Heart left ventricle (tissue), 16 donors: ENCODE measurements around the gene TMEM132D. TPM values are rescaled to one million over a fixed set of nuclear protein-coding genes. Genes with fewer than 3 reads are reported as not detected.

Source experiments
- ATAC-seq, 4 donors: fragments of 200-7000 bp; cut with Tn5 transposase; one replicate each; pipeline ENCODE4 v1.9.1; 2020 to 2022; ENCODE audit warnings: moderate library complexity in 4 of 4, mild to moderate bottlenecking in 3 of 4, moderate number of reproducible peaks in 1 of 4
- DNase-seq, 5 donors: peaks; one replicate each; pipeline ENCODE4 v3.0.0-alpha.2; 2020
- H3K27ac ChIP-seq, 12 donors: fragments of 200-600 bp; sonication (generic) in 4 of 12; one replicate each; pipeline versions ENCODE4 v1.5.0 to v1.8.0; 2016 to 2022; ENCODE audit warnings: mild to moderate bottlenecking in 2 of 12
- H3K27me3 ChIP-seq, 9 donors: fragments of 200-600 bp; sonication (generic) in 2 of 9; one replicate each; pipeline versions ENCODE4 v1.5.1 to v1.8.0; 2016 to 2022; ENCODE audit warnings: mild to moderate bottlenecking in 3 of 9
- H3K36me3 ChIP-seq, 9 donors: fragments of 200-600 bp; sonication (generic) in 2 of 9; one replicate each; pipeline versions ENCODE4 v1.5.0 to v1.8.0; 2018 to 2022; ENCODE audit warnings: mild to moderate bottlenecking in 2 of 9
- H3K4me1 ChIP-seq, 12 donors: fragments of 200-600 bp; sonication (generic) in 4 of 12; one replicate each; pipeline versions ENCODE4 v1.5.0 to v1.8.0; 2016 to 2022; ENCODE audit warnings: mild to moderate bottlenecking in 3 of 12
- H3K4me3 ChIP-seq, 12 donors: fragments of 200-600 bp; sonication (generic) in 4 of 12; one replicate each; pipeline versions ENCODE4 v1.5.0 to v1.8.0; 2017 to 2022; ENCODE audit warnings: mild to moderate bottlenecking in 9 of 12, moderate library complexity in 4 of 12
- H3K9me3 ChIP-seq, 12 donors: fragments of 200-600 bp; sonication (generic) in 4 of 12; one replicate each; pipeline versions ENCODE4 v1.5.0 to v1.8.0; 2016 to 2022; ENCODE audit warnings: mild to moderate bottlenecking in 1 of 12
- POLR2A ChIP-seq, 2 donors: fragments of 450-650 bp; IDR thresholded peaks; one replicate each; pipeline ENCODE4 v1.6.1; 2017; ENCODE audit warnings: antibody characterized with exemption in 2 of 2, mild to moderate bottlenecking in 2 of 2, moderate library complexity in 2 of 2
- WGBS, 4 donors: extraction: QIAGEN DNeasy Blood & Tissue Kit in 2 of 4; methylation state at CpG; one replicate each; pipeline versions ENCODE4 v1.1.5 to v1.1.7; 2013 to 2018; 5-methylcytosine and 5-hydroxymethylcytosine counted together
- intact Hi-C, 10 donors: fragments of 100-400 bp; cut with DNase I; formaldehyde crosslinking; loops; one replicate each; pipeline versions ENCODE4 v1.11.1 to v1.14.2; 2022
- polyA plus RNA-seq, 2 donors: library from polyadenylated mRNA; stranded (reverse); fragments of 200-250 nt; gene quantifications; one replicate each; pipeline ENCODE4 v1.2.3, GENCODE V29; 2013
- total RNA-seq, 9 donors: library from RNA; depleted of rRNA in 2 of 9; stranded (reverse); fragments of >200 nt in 2 of 9; fragmentation: NEBNext Ultra II Directional in 3 of 9; extraction: Animal tissue kit (Norgen Biotek cat#: 25700) in 3 of 9; gene quantifications; one replicate each; pipeline versions ENCODE4 v1.1.0 to v1.2.4, GENCODE V29; 2016 to 2023
- TF ChIP-seq, protein P1 (sequence below), 12 donors: fragments of 200-600 bp; sonication (generic) in 4 of 12; IDR thresholded peaks; one replicate each; pipeline versions ENCODE4 v1.5.0 to v1.8.0; 2018 to 2022; ENCODE audit warnings: antibody characterized with exemption in 12 of 12, mild to moderate bottlenecking in 5 of 12
- donor health status: ischemic (EF 13 %, LVEDD 7.1; RV severe dilation, severe dysfunction).
- donor health status: healthy with polysubstance abuse.
- donor health status: DM: no; HTN: yes; CAD: no.
- donor health status: DM: no; HTN: no; CAD: no.
- donor health status: ischemic (EF 25% LVEDD 6.9; RV normal size, moderate dysfunction).
- donor health status: ischemic (EF 25% LVEDD 5.7; RV mildly dilated, moderate dysfunction).
- donor health status: healthy.
- donor health status: DM: yes; HTN: yes; CAD: no.
- donor health status: ischemic (EF 35%, LVEDD 5.7; RV mildly dilated, moderate dysfunction).
- donor health status: nonischemic (EF 11% LVEDD 7.7; RV severe dilation, severe dysfunction).
- donor health status: DM: yes; HTN: yes; CAD: no.
- donor health status: PGD.
- donor health status: ischemic (EF 29% LVEDD 5.4; RV normal size, mild dysfunction).
- donor health status: nonischemic (EF 23%, LVEDD 6.1; RV moderate dilation, normal function).

Gene TMEM132D
- total and polyA plus RNA-seq, 11 donors, result not detected

- Histone ChIP-seq H3K4me1 (no peaks in the 10 kb centered on the region), H3K27ac (no peak overlapping the region), H3K27me3 (peaks cover 0 to 5% (median 0%) of the 10 kb centered on the region in 9 donors), H3K4me3 (no peak overlapping the region), H3K9me3 (no peaks in the 10 kb centered on the region), H3K36me3 (no peaks in the 10 kb centered on the region)
- intact Hi-C loops, result no loop called here
- ATAC-seq (no peak), DNase-seq (no peak)
- TF ChIP-seq, protein P1, sequence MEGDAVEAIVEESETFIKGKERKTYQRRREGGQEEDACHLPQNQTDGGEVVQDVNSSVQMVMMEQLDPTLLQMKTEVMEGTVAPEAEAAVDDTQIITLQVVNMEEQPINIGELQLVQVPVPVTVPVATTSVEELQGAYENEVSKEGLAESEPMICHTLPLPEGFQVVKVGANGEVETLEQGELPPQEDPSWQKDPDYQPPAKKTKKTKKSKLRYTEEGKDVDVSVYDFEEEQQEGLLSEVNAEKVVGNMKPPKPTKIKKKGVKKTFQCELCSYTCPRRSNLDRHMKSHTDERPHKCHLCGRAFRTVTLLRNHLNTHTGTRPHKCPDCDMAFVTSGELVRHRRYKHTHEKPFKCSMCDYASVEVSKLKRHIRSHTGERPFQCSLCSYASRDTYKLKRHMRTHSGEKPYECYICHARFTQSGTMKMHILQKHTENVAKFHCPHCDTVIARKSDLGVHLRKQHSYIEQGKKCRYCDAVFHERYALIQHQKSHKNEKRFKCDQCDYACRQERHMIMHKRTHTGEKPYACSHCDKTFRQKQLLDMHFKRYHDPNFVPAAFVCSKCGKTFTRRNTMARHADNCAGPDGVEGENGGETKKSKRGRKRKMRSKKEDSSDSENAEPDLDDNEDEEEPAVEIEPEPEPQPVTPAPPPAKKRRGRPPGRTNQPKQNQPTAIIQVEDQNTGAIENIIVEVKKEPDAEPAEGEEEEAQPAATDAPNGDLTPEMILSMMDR (IDR thresholded peaks at IDR 0.05), result no peak
- no peak for TF ChIP-seq POLR2A (IDR thresholded peaks at IDR 0.05)
Measured at GRCh38 chr12:129790930-129791329, 112.9 kb downstream of the TMEM132D start.

- DNase-seq (no peak), ATAC-seq (no peak)
- intact Hi-C loops, result no loop called here
- Histone ChIP-seq H3K27me3 (peaks cover 0 to 5% (median 0%) of the 10 kb centered on the region in 9 donors), H3K9me3 (peaks cover 0 to 5% (median 0%) of the 10 kb centered on the region in 12 donors), H3K27ac (no peak overlapping the region), H3K36me3 (no peaks in the 10 kb centered on the region), H3K4me1 (no peaks in the 10 kb centered on the region), H3K4me3 (no peak overlapping the region)
- no peak for TF ChIP-seq POLR2A (IDR thresholded peaks at IDR 0.05)
- TF ChIP-seq, protein P1 (IDR thresholded peaks at IDR 0.05), result no peak
- WGBS, 4 donors, result 3 to 18% (median 10%) methylated on average over 6 of the region's 6 CpGs
Measured at GRCh38 chr12:129790331-129790730, 113.5 kb downstream of the TMEM132D start.

- H3K9me3 ChIP-seq, result peaks cover 0 to 7% (median 0%) of the 10 kb centered on the region in 12 donors
- ATAC-seq (no peak), DNase-seq (no peak)
- H3K27me3 ChIP-seq, result peaks cover 0 to 5% (median 0%) of the 10 kb centered on the region in 9 donors
- WGBS, 4 donors, result 74 to 96% (median 81%) methylated on average over 7 to 14 of the region's 14 CpGs
- no peak overlapping the region for H3K27ac ChIP-seq
- H3K4me3 ChIP-seq, result no peak overlapping the region
- H3K4me1 ChIP-seq, result no peaks in the 10 kb centered on the region
- no peaks in the 10 kb centered on the region for H3K36me3 ChIP-seq
- TF ChIP-seq POLR2A (IDR thresholded peaks at IDR 0.05), result no peak
- TF ChIP-seq, protein P1 (IDR thresholded peaks at IDR 0.05), result no peak
- intact Hi-C loops, result no loop called here
Measured at GRCh38 chr12:129789921-129790320, 113.9 kb downstream of the TMEM132D start.

GRCh38 chr12:129788506-129789084, 115.2 kb downstream of the TMEM132D start:
- ATAC-seq (no peak), DNase-seq (no peak)
- Histone ChIP-seq H3K4me3 (no peak overlapping the region), H3K9me3 (peaks cover 0 to 10% (median 0%) of the 10 kb centered on the region in 12 donors), H3K36me3 (no peaks in the 10 kb centered on the region), H3K4me1 (no peaks in the 10 kb centered on the region), H3K27ac (no peak overlapping the region), H3K27me3 (peaks cover 0 to 5% (median 0%) of the 10 kb centered on the region in 9 donors)
- no peak for TF ChIP-seq POLR2A (IDR thresholded peaks at IDR 0.05)
- TF ChIP-seq, protein P1 (IDR thresholded peaks at IDR 0.05), result no peak
- WGBS, 4 donors, result 64 to 78% (median 68%) methylated on average over 9 of the region's 9 CpGs
- intact Hi-C loops, result no loop called here
